ENCODE results near the gene RUNX2.

Gene RUNX2

GRCh38 chr6:45514454-45515230 lies 186.5 kb downstream of the RUNX2 start:
- no peak for DNase-seq (ENCODE audit: low spot score)

- no peak for DNase-seq (ENCODE audit: low spot score)
Measured at GRCh38 chr6:45518013-45518720, 190.0 kb downstream of the RUNX2 start.

DNA sequence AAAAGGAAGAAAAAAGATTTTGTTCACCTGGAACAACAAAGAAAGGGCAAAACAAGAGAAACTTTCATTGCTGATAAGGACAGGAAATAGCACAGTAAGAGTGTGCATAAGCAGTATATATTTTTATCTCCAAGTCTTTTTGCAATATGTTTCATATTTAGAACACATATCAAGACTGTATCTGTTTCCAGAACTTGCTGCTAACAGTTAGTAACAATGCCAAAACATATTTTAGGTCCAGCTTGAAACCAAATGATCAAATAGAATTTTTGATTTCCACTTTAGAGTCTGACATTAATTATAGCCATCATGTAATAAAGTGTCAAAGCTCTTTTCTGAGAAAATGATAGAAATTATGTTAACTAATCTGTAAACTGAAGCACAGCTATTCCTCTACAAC lies 193.1 kb downstream of the RUNX2 start:
- DNase-seq (ENCODE audit: low spot score) = no peak

GRCh38 chr6:45522486-45522885 lies 194.4 kb downstream of the RUNX2 start:
- DNase-seq (ENCODE audit: low spot score) = no peak

DNA sequence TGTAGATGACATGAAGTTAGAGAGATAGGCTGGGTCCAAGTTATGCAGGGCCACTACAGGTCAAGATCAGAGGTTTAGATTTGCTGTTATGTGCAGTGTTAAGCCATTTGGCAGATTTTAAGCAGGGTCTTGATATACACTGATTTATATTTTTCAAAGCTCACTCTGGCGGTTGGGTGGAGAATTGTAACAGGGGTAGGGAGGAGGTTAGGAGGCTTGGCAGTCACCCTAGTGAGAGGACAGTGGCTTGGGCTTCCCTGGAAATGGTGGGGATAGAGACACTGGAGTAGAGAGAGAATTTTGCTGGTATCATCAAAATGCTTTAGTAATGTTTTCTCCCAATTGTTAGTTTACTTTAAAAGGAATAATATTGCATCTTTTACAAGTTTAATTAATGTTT lies 199.1 kb downstream of the RUNX2 start:
- DNase-seq (ENCODE audit: low spot score) = no peak

DNA sequence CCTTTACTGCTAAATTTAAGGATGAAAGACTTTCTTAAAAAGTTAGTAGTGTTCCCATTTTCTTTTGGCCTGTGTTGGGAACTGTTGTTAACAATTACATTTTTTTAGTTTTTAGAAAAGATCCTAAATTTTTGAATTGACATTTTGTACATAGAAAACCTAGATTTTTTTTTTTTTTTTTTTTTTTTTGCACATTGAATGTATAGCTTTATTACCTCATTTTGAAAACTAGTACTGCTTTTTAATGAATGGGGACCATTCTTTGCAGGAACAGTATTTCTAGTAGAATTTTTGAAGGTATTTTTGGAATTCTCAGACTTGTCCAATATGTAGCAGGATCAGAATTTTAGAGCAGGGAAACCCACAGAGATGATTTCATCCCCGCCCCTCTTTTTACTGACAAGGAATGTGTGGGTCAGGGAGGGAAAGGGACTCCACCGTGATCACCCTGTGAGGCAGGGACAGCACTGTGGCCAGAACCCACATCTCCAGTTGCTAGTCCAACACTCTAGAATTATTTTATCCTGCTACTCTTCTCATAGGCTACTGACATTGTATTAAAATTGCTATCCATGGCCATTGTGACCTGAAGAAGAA lies 204.0 kb downstream of the RUNX2 start:
- no peak for DNase-seq (ENCODE audit: low spot score)

DNA sequence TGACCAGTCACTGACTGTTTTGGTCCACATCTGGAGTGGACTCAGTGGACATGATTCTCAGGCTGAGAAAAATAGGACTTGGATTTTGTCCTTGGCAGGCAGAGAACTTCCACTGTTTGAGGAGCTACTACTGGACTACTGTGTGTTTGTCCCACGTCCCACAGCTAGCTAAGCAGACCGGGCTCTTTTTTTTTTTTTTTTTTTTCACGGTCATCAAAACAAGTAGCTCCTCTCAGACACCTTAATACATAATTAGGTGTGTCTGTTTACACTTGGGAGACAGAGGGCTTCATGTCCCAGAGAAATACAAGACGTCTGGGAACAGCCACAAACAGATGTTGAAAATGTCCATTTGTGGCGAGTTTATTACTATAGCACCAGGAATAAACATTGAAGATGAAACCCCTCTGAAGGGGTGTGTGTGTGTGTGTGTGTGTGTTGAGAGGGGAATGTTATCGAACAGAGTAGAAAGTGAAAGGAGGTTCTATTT lies 204.6 kb downstream of the RUNX2 start:
- no peak for DNase-seq (ENCODE audit: low spot score)

- peak; percentile 31 for DNase-seq (ENCODE audit: low spot score)
Measured at GRCh38 chr6:45533386-45533785, 205.3 kb downstream of the RUNX2 start.

DNA sequence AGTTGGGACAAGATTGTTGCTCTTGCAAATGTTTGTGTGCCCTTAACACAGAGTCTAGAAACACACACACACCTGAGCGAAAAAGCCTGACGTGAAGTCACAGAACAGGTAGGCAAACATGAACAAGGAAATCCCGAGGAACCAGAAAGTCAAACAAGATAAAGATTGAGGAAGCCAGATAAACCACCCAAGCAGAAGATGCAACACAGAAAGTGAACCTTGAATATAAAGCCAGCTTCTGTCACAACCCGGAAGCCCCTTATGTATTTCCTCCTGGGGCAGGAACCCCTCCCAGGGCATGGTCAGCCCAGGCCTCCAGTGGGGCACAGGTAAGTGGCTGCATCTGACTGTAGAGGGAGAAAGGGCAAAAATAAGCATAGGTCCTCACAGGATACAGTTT lies 207.8 kb downstream of the RUNX2 start:
- no peak for DNase-seq (ENCODE audit: low spot score)

GRCh38 chr6:45537539-45537938 lies 209.4 kb downstream of the RUNX2 start:
- DNase-seq (ENCODE audit: low spot score) = no peak

GRCh38 chr6:45538641-45539547 lies 210.8 kb downstream of the RUNX2 start:
- DNase-seq (ENCODE audit: low spot score) = no peak

- DNase-seq (ENCODE audit: low spot score) = no peak
Measured at GRCh38 chr6:45540375-45540920, 212.3 kb downstream of the RUNX2 start.

GRCh38 chr6:45541934-45542333 lies 213.8 kb downstream of the RUNX2 start:
- DNase-seq (ENCODE audit: low spot score) = no peak

GRCh38 chr6:45543298-45544235 lies 215.4 kb downstream of the RUNX2 start:
- no peak for DNase-seq (ENCODE audit: low spot score)

GRCh38 chr6:45545416-45545815 lies 217.3 kb downstream of the RUNX2 start:
- DNase-seq (ENCODE audit: low spot score) = no peak

- no peak for DNase-seq (ENCODE audit: low spot score)
Measured at GRCh38 chr6:45548657-45549515, 220.8 kb downstream of the RUNX2 start.

DNA sequence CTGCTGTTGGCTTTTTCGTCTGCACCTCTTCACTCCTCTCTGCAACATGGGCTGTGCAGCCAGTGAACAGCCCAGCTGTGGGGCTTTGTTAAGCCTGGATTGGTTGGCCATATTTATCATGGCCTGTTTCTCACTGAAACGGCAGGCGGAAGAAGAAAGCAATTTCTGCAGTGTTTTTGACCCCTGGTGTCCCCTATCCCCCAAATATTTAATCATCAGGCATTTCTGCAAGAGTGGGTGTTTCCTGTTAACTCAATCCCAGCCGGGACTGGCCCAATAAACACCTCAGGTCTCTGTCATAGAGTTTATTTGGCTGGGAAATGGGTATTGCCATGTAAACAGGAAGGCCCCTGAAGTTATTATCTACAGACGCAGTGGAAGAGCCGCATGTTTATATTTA lies 224.4 kb downstream of the RUNX2 start:
- DNase-seq (ENCODE audit: low spot score) = no peak

GRCh38 chr6:45553730-45554344 lies 225.7 kb downstream of the RUNX2 start:
- no peak for DNase-seq (ENCODE audit: low spot score)

DNA sequence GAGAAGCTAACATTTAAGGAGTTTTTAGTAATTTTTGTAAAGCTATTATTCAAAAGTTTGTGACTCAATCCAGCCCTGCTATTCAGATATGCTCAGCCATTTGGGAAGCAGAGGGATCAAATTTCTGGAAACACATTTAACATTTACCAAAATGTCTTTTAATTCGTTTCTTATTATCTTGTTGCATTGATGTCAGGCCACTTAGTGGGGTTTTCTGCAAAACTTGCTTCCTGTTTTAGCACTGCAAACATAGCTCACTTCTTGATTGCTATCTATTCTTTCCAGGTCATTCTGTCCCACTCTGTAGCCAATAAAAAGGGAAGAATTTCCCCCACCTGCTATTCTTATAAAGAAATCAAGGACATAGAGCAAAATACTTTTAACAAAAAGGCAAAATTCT lies 226.5 kb downstream of the RUNX2 start:
- DNase-seq (ENCODE audit: low spot score) = no peak

Data from Ammon's horn (tissue), 1 donor.